SIG-M5 treated with dmso at 0.1 percent for 504 hours (cell line): ENCODE data around the gene ITGA11.
A peak's percentile ranks its signal among the peaks of the same experiment; 100 is the strongest.

Source experiments
- DNase-seq: peaks from one replicate; lab custom pipeline; 2025; ENCODE audit not compliant: unreplicated experiment; lab: John Stamatoyannopoulos, UW

The ITGA11 gene

DNA sequence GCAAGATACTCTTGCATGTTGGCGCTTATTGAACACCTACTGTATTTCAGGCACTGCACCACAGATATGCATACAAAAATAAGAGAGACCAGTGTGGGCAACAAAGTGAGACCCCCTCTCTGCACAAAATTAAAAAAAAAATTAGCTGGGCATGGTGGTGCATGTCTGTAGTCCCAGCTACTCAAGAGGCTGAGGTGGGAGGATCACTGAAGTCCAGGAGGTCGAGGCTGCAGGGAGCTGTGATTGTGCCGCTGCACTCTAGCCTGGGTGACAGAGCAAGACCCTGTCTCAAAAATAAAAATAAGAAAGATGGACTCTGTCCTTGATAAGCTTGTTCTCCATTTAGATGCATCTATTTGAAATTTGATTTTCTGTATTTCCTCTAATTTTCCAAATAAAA lies 133.6 kb downstream of the ITGA11 start:
- no peak for DNase-seq

DNA sequence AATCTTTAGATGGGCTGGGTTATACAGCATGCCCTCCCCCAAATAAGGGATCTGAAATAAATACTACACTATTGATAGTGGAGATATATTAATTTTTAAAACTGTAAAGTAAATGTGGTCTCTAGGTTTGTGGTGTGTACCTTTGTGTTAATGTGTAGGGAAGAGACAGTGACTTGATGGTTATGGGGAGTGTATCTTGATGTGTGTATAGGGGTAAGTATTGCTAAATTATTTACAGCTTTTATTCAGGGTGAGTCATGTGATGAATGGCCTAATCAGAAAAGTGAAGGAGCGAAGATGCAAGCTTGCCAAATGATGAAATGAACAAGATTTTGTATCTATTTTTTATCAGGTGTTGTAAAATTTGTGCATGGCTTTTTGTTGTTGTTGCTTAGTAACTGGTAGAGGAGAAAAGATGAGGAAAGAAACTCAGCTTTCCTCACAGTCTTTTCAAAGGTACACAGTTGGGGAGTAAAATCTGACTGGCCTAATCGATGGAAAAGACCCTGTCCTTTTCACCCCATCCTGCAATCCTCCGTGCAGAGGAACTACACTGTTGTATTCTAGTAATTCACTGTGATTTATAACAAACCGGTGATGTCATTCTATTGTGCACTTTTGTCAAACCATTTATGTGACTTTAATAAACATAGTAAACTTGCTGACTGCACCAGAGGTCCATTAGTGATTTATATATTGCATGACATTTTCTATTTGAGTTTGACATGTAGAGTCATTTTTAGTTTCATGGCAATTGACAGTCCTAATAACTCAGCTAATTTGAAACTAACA lies 136.8 kb downstream of the ITGA11 start:
- no peak for DNase-seq

DNA sequence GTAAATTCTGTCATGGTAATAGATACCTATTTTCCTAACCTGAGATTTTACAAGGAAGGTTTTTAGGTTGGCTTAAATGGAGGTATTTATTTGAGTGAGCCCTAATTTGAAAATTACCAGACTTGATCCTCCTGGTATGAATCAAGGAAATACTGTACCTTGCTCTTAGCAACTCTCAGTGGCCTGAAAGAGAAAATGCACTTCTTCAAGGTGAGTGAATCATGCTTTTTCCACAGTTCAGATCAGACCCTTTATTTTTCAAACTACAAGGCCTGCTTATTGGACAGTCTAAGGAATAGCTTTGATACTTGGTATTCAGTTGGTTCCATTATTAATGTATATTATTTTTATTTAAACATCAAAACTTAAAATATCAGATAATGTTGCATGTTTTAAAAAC lies 139.0 kb downstream of the ITGA11 start:
- no peak for DNase-seq

DNA sequence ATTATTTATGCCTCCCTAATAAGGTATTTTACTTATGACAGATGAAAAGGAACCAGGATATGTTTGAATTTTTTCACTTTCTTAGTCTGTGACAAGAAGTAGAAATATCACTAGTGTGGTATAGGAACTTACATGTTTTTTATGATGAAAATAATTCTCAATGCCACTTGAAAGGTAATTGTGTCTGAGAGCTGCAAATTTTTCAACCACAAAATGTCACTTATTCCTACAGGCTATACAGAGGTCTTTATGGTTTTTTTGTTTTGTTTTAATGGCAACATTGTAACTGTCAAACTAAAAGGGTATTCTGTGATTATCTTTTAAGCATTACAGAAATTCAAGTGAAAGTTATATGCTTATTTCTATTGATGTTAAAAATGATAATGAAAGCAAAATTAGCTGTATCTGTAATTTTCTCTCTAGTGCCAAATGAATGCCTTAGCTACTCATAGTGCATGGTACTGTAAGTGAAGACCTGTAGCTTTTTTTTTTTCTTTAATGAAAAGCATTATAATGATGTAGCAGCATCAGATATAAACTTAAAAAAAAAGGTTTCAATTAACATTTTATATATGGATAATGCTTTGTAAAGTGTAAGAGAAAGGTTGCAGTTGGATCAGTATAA lies 139.7 kb downstream of the ITGA11 start:
- no peak for DNase-seq

DNA sequence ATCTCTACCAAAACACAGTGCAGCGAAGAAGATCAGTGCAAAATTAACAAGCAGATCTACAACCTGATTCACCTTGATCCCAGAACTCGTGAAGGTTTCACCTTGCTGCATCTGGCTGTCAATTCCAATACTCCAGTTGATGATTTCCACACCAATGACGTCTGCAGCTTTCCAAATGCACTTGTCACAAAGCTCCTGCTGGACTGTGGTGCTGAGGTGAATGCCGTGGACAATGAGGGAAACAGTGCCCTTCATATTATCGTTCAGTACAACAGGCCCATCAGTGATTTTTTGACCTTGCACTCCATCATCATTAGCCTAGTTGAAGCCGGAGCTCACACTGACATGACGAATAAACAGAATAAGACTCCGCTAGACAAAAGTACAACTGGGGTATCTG lies 141.2 kb downstream of the ITGA11 start:
- no peak for DNase-seq

DNA sequence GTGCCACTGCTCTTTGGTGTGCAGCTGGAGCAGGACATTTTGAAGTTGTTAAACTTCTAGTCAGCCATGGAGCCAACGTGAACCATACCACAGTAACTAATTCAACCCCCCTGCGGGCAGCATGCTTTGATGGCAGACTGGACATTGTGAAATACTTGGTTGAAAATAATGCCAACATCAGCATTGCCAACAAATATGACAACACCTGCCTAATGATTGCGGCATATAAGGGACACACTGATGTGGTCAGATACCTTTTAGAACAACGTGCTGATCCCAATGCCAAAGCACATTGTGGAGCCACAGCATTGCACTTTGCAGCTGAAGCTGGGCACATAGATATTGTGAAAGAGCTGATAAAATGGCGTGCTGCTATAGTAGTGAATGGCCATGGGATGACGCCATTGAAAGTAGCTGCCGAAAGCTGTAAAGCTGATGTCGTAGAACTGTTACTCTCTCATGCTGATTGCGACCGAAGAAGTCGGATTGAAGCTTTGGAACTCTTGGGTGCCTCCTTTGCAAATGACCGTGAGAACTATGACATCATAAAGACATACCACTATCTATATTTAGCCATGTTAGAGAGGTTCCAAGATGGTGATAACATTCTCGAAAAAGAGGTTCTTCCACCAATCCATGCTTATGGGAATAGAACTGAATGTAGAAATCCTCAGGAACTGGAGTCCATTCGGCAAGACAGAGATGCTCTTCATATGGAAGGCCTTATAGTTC lies 142.2 kb downstream of the ITGA11 start:
- no peak for DNase-seq

DNA sequence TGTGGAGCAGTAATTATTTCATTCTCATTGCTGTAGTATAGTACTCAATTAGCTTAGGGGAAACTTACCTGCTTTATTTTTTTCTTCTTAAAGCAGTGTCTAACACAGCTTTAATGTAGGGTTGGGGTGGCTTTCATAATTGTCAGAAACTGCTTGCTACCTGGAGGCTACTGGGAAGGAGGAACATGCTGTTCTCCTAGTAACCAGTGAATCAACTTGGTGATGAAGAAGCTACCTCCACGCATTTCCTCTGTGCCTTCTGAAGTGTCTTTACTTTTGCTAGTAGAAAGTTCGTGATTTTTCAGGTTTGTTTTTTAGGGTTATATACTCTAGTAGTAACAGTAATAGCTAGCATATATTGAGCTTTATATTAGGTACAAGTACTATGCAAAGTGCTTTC lies 142.9 kb downstream of the ITGA11 start:
- no peak for DNase-seq

DNA sequence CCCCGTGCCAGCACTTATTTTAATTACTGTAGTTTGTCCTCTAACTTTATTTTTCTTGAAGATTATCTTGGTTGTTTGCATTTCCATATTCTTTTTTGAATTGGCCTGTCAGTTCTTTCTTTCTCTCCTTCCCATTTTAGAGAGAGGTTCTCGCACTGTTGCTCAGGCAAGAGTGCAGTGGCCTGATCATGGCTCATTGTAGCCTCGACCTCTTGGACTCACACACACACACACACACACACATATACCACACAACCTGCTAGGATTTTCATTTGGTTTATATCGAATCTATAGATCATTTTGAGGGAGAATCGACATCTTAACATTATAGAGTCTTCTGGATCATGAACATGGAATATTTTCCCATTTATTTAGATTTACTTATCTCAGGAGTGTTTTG lies 145.7 kb downstream of the ITGA11 start:
- DNase-seq, result no peak

DNA sequence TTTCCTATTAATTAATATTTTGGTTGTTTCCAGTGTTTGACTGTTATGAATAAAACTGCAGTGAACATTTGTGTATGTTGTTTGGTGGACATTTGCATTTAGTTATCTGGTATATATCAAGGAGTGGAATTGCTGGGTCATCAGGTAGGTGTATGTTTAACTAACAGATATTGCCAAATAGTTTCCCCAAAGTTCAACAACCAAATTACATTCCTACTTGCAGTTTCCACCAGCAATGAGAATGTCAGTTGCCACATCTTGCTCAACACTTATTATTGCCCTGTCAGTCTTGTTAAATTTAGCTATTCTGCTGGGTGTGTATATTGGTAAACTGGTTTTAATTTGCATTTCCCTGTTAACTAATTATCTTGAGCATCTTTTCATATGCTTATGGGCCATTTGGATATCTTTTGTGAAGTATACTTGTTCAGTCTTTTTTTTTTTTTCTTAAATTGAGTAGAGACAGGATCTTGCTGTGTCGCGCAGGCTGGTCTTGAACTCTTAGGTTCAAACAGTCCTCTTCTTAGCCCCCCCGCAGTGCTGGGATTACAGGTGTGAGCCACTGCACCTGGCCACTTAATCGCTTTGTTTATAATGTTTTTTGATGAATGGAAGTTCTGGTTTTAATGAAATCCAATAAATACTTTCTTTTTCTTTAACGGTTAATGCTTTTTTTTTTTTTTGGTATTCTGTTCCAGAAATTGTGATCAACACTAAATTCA lies 146.5 kb downstream of the ITGA11 start:
- peak; percentile 90 for DNase-seq

DNA sequence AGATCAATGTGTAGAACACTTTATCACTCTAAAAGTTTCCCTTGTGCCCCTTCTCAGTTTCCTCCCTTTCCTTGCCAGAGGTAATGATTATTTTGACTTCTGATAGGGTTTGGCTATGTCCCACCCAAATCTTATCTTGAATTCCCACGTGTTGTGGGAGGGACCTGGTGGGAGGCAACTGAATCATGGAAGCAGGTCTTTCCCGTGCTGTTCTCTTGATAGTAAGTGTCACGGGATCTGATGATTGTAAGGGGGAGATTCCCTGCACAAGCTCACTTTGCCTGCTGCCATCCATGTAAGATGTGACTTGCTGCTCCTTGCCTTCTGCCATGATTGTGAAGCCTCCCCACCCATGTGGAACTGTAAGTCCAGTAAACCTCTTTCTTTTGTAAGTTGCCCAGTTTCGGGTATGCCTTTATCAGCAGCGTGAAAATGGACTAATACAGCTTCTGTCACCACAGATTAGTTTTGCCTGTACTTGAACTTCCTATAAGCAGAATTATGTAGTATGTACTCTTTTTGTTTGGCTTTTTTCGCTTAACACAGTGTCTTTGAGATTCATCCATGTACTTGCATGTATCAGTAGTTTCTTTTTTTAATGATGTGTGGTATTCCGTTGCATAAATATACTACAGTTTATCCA lies 147.2 kb downstream of the ITGA11 start:
- DNase-seq, result no peak

DNA sequence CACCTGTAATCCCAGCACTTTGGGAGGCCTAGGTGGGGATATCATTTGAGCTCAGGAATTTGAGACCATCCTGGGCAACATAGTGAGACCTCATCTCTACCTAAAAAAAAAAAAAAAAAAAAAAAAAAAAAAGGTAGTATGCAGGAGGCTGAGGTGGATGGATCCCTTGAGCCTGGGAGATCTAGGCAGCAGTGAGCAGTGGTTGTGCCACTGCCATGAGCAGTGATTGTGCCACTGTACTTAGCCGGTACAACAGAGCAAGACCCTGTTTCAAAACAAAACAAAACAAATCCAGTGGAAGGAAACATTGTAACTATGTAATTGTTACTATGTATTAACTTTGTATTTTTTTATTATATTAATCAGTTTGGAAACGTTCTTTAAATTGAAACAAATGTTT lies 148.6 kb downstream of the ITGA11 start:
- no peak for DNase-seq

DNA sequence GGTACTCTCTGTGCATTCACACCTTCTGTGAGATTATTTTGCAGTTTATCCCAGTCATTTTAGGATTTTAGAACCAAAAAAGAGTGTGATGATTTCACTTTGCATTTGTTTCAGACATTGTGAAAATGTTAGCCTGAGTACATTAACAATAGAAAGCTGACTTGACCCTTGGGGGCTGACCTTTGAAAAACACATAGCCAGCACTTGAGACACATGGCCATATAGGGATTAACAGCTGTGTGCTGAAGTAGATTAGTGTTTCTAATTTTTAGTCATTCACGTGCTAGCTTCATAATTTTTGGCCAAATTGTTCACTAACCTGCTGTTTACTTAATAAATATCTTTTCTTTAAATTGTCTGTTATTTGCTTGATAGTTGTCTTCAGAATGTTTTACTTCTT lies 151.0 kb downstream of the ITGA11 start:
- no peak for DNase-seq

DNA sequence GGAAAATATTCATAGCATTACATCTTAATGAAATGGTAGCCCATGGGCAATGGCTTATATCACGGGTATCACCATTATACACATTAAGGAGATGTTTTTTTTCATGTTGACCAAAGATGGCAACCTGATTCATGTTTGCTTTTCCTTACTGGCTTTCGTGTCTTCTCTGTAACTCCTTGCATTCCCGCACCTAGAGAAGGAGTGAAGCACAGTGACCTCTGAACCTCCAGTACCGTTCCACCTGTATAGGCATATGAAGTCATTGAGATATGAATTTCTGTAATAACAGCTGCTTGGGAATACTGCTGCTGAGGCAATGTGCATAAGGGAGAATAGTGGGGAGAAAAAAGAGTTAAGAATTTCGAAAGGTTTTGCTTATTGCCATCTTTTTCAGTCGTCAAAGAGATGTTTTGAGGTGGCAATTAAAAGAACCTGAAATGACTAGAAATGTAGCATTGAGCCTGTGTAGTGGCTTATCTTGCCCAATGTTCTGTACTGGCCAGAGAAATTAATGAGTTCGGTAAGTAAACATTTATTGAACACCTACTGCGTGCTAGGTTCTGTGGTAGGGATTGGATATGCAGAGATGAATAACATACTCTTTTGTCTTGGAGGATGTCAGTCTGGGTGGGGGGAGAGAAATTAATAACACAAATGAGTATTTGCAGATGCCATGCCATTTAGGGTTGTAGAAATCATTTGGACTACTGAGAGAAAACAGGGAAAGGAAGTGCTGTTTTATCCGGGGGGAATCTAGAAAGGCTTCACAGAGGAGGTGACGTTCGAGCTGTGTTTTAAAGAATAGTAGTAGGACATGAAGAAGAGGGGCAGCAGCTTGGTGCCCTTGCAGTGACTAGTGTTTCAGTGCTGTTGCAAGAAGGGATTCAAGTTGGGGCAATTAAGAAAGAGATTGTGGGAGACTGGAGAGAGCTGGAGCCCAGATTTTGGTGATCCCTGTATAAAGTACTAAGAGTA lies 151.9 kb downstream of the ITGA11 start:
- peak; percentile 50 for DNase-seq

DNA sequence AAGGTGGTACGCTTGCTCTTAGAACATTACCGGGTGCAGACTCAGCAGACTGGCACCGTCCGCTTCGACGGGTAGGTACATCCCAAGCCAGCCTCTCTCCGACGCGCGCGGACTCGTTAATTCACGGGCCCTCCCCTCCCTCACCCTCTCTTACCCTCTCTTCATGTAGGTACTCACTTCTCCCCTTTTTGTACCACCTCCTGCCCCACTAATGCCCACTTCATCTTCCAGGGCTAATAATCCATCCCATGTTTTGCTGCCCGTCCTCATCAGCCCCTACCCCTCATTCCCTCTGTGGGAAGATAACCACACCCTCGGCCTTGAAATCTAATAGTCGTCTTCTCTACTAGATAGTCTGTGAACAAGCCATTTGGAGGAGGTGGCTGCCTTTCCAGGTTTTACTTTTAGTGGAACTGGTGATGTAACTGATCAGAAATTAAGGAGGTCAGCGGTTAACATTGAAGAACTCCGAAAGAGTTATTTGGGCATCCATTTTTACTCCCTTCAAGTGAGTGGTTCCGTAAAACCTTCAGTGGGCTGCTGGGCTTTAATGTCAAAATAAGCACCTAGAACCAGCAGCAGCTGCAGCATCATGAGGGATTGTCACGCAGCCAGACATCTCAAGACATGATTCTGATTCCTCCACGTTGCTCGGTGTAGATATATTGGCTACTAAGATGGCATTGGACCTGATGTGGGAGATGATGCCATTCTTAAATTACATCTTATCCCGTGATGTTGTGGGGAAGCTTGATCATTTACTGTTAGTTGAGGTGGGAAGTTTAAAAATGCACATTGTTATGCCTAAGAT lies 153.2 kb downstream of the ITGA11 start:
- DNase-seq, result no peak

DNA sequence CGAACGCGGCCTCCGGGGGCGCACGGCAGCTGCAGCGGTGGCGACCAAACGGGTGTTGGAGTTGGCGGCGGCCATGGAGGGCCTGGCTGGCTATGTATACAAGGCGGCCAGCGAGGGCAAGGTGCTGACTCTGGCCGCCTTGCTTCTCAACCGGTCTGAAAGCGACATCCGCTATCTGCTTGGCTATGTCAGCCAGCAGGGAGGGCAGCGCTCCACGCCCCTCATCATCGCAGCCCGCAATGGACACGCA lies 153.7 kb downstream of the ITGA11 start:
- no peak for DNase-seq

DNA sequence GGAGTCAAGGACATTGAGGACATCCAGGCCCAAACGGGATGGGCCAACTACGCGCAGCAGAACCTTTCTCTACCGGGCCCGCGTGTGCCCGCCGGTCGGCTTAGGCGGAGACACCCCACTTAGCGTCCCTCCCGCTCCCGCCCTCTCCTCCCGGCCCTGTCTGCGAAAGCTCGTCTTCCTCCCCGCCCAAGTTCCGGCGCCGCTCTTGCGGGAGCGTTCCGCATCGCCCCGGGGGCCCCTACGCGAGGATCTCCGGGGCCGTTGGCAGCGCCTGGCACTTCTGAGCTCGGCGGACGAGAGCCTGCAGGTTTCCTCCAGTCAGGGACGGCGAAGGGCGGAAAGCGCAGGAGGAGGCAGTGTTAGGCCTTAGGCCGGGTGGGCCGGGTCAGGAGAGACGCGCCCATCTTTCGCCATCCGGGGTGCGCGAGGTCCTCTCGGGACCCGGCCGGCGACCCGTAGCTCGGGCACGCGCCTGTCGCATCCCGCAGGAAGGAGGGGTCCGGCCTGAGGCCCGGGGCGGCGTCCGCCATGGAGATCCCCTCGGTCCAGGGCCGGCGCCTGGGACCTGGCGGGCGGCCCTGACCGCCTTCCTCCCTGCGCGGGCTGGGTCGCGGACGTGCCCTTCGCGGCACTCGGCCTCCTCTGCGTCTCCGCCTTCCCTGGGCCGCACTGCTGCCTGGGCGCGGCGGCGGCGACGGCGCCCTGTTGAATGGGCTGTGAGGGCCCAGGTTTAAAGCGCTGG lies 154.2 kb downstream of the ITGA11 start, which contains the start of gene FEM1B:
Gene FEM1B (plus strand): TSS at position 143 of the 742 bp plus-strand sequence. CDS start 673 bp downstream, outside the sequence.
- DNase-seq, result peak; percentile 89

DNA sequence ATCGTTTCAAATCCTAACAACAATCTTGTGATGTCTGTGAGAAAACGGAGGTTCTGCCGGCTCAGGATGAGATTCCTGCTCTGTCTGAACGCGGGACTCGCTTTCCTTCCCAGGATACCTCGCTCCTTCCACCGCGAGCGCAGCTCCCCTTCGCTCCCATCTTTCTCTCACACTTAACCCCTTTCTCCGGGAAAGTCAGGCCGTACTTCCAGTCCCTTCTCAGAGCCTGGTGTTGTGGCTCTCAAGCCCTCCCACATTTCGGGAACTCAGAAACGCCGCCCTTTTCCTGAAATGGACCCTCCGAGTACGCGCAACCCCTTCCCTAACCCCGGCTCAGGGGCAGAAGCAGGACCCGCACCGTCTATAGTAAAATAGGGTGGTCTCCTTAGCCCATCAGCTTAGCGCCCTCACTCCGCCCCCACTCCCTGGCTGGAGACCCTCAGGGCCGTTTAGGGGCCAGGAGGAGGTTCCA lies 154.8 kb downstream of the ITGA11 start:
- peak; percentile 63 for DNase-seq

DNA sequence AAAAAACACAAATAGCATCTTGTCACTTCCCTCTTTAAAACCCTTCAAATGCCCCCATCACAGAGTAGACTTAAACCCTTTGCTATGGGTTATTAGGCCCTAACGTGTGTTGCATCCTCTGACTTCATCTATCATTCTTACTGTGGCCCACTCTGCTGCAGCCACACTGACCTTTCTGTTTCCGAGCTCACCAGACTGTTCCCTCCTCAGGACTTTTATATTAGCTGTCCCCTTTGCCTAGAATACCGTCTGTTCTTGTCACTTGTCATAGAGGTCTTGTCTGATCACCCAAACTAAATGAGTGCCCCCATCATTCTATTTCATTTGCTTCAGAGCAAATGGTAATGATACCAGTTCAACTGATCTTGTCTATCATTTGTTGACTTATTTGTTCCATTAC lies 155.3 kb downstream of the ITGA11 start:
- no peak for DNase-seq
